GM21447 (cell line): ENCODE data around the gene GRAMD1C.
A peak's percentile ranks its signal among the peaks of the same experiment; 100 is the strongest.
"Not testable (repeated sequence)": the region's sequence is repeated elsewhere in the genome, so short reads cannot be mapped to it uniquely, and the experiment has no call there.

ENCODE experiments used
- ATAC-seq: cut with Tn5 transposase; IDR thresholded peaks from one replicate; pipeline ENCODE4 v1.9.1; 2021; ENCODE audit not compliant: unreplicated experiment

GRAMD1C gene

DNA sequence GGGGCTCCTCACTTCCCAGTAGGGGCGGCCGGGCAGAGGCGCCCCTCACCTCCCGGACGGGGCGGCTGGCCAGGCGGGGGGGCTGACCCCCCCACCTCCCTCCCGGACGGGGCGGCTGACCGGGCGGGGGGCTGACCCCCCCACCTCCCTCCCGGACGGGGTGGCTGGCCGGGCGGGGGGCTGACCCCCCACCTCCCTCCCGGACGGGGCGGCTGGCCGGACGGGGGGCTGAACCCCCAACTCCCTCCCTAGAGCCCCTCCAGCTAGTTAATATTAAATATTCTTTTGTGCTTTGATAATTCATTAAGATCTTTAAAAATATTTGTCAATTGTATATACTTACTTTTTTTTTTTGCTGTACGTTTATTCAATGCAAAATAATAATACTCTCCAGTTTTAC lies 11.3 kb downstream of the GRAMD1C start:
- not testable (repeated sequence) for ATAC-seq

DNA sequence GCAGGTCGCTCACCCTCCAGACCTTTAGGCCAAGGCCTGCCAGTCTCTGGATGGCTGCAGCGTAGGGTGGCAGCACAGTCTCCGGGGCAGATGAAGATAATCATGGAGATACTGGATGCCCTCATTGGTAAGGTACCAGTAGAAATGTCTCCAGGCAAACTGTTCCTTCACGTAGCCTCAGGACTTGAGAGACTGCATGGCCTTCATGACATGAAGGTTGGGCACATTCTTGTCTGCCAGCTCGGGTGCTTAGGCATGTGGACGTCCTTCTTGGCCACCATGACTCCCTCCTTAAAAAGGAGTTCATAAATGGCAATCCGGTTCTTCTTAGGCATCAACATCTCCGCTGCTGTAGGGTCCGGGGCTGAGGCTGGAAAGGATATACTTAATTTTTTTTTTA lies 11.8 kb downstream of the GRAMD1C start:
- not testable (repeated sequence) for ATAC-seq

DNA sequence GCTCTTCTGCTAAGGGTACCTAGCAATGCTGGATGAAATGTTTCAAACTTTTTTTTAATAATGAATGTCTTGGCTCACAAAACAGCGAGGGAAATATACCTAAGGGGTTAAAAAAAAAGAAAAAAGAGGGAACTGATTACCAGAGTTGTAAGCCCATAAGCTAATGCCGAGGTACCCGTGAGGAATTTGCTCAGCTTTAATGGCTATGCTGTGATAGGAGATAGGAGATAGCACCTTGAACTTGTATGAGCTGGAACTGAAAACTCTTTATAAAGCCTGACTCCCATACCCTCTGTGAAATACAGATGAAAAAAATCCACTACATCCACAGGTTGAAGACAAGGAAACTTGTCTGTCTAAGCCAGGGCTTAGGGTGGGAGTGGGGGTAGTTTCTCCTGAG lies 13.9 kb downstream of the GRAMD1C start:
- no peak for ATAC-seq

DNA sequence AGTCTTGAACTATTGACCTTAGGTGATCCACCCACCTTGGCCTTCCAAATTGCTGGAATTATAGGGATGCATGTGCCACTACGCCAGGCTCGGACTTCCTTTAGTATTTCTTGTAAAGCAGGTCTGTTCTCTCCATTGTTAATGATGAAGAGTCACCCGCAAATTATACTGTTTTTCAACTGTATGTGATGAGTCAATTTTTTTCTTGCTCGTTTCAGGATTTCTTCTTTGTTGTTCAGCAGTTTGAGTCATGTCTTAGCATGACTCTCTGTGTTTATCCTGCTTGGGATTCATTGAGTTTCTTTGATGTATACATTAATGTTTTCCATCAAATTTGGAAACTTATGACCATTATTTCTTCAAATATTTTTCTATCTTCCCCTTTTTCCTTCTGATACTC lies 28.9 kb downstream of the GRAMD1C start:
- ATAC-seq, result no peak

DNA sequence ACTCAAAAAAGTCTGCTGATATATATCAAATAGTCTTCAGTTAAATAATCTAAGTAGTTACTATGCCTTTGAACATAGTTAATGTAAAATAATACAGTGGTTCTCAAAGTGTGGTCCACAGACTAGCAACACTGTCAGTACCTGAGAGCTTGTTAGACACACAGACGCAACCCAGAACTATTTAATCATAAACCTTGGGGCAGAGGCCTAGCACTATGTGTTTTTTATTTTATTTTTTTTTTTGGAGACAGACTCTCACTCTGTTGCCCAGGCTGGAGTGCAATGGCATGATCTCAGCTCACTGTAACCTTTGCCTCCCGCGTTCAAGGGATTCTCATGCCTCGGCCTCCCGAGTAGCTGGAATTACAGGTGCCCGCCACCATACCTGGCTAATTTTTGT lies 34.7 kb downstream of the GRAMD1C start:
- no peak for ATAC-seq

DNA sequence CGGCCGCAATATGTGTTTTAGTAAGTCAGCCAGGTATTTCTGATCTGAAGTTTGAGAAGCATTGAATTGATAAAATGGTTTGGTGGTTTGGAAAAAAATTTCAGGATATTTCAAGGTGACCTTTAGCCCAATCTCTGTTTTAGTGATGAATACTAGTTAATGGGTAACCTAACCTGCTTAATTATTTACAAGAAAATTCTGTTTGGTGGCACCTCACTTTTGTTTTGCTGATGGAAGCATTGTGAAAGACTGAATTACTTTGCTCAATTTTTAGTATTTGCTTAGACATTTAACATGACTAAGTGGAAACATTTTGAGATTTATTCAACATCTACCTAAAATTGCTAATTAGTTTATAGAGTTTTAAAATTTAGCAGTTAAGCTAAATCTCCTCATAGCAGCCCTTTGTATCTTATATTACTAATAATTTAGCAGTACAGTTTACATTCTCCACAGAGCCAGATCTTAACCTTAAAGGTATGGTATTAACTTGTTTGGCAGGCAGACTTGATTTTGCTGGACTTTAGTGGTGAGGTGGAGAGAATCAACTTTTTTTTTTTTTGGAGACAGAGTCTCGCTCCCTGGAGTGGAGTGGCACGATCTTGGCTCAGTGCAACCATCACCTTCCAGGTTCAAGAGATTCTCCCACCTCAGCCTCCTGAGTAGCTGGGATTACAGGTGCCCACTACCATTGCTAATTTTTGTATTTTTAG lies 35.4 kb downstream of the GRAMD1C start:
- no peak for ATAC-seq

DNA sequence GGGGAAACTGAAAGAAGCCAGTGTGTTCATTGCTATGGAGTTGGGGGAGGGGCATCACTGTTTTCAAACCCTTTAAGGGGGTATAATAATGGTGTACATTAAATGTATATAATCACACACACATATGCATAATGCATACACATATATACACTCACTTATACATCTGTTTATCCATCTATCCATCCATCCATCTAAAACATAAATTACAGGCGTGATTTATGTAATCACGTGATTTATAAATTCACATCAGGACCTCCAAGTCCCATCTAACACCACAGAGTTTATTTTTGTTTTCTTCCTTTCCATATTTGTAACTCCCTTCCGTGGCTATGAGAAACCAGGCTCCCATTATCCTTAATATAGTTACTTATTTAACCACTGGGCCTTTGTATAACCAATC lies 39.8 kb downstream of the GRAMD1C start:
- no peak for ATAC-seq

DNA sequence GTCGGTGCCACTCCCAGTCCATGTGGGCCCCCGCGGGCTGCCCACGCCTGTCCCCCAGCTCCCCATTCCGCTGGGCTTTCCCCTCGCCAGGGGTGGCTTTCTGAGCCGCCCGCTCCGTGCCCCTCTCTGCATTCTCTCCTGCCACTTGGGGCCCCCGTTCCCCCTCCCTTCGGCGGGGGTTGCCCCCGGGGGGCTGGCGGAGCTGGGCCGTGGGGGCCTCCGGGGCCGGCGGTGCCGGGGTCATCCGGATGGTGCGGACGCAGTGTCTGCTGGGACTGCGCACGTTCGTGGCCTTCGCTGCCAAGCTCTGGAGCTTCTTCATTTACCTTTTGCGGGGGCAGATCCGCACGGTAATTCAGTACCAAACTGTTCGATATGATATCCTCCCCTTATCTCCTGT lies 46.5 kb downstream of the GRAMD1C start:
- no peak for ATAC-seq

DNA sequence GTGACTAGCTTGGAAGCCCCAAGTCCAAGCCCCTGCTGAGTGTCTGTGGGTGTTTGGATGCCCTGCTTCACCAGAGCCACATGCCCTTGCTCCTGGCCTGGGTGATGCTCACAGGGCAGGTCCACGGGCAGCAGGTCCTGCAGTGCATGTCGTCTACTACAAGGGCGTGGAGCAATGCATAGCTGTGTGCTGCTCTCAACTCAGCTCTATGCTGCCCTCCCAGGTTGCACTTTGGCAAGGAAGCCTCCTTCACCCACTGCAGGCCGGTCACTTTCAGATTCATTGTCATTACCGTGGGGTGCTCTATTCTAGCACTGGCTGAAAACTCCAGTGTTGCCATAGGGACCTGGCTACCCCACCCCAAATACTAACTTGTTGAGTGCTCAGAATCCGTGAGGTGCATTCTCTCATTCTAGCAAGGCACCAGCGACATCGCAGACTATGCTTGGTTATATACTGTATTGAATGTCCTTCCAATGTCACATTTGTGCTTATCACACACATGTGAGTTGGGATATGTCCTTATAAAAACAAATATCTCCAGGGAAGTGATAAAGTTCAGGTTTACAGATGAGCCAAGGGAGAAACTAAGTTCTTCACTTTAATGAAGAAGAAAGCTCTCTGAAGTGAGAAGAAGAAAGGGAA lies 51.8 kb downstream of the GRAMD1C start:
- ATAC-seq, result no peak

DNA sequence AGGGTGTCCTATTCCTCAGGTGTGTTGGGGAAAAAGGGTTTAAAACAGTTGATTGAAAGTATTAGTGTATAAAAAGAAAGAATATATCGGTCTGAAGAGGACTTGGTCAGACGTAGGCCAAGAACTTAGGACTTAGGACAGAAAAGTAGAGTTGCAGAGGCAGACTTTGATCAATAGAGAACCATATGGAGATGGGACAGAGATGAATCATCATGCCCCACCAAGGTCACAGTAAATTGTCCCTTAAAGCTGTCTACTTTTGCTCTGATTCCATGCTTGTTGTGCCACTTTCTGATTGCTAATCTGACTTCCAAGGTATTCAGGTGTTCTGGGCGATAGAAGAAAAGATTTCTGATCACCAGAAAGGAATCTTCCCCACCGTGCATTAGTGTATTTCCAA lies 56.3 kb downstream of the GRAMD1C start:
- no peak for ATAC-seq

DNA sequence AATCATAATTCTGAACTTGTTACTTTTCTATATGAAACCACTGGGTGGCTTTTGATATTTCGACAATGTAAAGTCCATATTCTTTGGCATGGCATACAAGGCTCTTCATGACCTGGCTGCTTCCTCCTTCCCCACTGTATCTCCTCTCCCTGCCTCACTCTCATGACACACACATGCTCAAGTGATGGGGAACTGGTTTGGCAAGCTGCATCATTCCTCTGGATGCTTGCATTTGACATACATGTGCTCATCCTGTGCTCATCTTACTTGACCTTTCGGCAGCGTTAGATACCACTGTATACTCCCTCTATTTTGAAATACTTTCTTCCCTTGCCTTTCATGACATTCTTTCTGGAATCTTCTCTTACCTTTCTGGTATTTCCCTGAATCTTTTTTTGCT lies 57.4 kb downstream of the GRAMD1C start:
- ATAC-seq, result no peak

DNA sequence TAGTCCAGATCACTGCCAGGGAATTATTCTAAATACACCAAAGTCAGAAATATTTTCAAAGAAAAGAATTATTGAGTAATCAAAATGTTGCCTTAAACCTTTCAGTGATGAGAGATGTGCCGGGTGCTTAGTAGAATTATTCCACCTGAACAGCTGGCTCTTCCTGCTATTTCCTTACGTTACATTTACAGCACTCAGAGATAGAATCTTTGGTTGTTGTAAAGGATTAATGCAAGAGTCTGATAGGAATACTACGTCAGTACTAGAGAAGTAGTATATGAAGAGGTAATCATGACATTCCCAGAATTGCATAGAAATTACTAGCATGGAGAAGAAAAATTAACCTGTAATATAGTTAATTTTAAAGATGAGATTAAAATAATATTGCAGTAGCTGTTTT lies 58.3 kb downstream of the GRAMD1C start:
- ATAC-seq, result no peak

DNA sequence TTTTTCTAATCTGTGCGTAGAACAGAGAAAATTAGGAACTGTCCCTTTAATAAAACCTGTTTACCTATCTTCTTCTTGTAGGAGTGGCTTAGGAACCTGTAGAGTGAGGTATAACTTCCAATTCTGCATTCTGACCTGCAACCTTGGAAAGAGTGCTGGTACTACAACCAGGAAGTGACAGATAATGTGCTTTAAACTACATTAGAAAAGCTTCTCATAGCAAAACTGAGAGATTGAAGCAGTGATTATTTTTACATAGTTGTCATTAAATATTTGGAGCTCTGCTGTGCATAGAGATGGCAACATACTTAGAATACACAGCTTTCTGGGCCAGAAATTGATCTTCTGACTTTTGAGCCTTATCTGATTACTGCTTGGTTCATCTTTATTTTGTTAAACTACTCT lies 58.8 kb downstream of the GRAMD1C start:
- no peak for ATAC-seq

DNA sequence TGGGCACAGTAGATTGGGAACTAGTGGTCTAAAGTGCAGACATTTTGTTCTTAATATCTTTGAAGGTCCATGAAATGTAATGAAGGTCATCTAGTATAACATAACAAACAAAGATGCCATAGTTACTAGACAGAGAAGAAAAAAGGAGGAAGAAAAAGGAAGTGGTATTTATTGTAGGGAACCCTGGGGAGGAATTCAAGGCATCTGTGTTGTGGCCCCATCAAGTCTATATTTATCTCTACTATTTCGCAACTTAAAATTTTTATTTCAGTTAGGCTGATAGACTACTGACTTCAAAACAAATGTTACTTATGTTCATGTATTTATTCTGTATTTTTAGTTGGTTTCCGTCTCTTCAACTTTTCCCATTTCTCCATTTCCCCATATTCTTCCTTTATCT lies 60.3 kb downstream of the GRAMD1C start:
- ATAC-seq, result no peak

DNA sequence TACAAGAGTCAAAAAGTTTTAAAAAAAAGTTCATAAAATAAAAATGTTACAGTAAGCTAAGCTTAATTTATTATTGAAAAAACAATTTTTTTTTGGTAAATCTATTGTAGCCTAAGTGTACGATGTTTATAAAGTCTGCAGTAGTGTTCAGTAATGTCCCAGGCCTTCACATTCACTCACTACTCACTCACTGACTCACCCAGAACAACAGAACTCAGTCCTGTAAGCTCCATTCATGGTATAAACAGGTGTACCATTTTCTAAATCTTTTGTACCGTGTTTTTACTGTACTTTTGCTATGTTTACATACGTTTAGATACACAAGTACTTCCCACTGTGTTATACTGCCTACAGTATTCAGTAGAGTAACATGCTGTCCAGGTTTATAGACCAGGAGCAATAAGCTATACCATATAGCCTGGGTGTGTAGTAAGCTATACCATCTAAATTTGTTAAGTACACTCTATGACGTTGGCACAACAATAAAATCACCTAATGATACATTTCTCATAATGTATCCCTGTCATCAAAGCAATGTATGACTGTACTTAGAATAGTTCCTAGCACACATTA lies 68.1 kb downstream of the GRAMD1C start:
- no peak for ATAC-seq

DNA sequence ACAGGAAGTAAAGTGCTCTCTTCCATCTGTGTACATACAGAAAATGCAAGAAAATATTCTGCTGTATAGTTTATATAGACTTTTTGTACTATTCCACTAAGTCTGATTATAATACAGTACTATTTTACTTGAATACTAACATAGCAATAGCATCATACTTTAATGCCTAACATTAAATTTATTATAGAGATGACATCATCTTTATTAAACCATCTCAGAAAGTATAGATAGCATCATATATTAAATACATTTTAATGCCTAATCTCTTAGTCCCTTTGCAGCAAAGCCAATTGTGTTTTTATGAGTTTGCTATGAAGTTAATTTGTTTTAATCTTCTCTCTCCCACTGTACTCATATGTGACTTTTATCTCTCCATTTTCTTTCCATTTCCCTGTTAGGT lies 69.5 kb downstream of the GRAMD1C start:
- ATAC-seq, result no peak

DNA sequence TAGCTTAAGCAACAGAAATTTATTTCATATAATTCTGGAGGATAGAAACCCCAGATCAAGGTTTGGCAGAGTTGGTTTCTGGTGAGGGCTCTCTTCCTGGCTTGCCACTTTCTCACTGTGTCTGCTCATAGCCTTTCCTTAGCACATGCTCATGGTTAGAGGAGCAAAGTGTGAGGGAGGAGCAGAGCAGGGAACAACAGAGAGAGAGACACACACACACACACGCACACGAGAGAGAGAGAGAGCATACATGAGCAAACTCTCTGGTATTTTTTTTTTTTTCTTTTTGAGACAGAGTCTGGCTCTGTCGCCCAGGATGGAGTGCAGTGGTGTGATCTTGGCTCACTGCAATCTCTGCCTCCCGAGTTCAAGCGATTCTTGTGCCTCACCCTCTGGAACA lies 72.4 kb downstream of the GRAMD1C start:
- ATAC-seq, result no peak

DNA sequence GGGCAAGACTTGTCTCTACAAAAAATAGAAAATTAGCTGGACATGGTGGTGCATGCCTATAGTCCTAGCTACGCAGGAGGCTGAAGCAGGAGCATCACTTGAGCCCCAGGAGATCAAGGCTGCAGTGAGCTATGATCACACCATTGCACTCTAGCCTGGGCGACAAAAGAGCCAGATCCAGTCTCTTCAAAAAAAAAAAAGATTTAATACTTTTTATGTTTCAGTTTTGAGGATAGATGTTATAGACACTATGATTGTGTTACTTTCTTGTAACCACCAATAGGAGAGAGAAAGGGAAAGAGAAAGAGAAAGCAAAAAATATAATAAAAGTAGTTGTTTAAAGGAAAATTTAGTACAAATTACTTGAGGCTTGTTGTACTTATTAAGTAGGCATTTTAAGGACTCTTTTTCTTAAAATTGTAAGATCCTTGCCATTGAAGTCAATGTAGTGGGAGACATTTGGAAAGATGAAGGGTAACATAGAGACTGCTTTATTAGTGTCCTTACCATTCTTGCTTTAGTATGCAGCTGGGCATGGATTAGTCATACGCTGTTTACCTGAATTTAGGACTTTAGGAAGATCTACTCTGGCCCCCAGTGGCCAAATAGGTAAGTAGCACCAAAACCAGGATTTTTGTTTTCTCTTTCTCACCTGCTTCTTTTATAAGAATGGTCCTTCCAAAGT lies 74.1 kb downstream of the GRAMD1C start:
- peak; percentile 98 for ATAC-seq

DNA sequence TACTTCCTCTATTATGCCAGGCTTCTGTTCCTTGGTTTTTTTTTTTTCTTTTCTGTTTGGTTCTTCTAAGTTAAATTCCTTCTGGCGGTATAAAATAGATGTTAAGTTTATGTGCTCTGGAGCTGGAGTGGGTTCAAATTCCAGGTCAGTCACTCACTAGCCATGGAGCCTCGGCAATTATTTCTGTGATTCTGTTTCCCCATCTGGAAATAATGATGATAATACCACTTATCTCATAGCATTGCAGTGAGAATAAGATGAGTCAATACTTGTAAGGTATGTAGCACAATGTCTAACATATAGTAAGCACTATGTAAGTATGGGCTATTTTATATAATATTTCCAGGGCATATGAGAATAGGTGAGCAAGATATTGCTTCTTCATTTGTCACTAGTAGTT lies 76.1 kb downstream of the GRAMD1C start:
- ATAC-seq, result no peak

DNA sequence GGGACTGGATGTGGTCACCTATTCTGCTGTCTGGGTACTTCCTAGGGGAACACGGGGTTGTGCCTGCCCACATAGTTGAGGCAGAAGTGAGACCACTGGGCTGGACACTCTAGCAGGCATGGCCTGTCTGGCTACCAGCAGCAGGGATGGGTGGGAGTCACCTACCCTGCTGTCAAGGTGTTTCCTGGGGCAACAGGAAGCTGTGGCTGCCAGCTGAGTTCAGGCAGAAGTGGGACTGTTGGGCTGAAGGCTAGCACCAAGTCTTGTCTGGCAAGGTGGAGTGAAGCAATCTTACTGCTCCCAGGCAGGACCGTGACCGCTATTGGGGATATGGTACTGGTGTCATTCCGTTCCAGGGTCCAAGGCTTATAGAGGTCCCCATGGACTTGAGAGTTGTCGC lies 89.0 kb downstream of the GRAMD1C start:
- no peak for ATAC-seq

DNA sequence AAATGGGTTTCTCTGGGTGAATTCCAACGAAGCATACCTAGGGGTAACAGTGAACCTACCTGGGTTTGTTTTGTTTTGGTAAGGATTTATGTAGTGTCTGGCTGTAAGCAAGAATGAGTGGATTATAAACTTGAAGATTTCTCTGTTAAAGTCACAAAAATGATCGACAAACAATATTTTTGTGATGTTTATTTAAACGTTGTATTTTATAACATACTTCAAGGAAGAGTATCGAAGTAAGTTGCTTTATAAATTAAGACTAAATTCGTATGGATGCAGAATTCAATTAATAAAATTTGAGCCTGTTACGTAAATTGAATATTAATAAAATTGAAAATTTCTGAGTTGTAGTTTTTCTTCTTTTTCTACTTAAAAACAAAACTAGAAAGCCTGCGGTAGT lies 108.2 kb downstream of the GRAMD1C start:
- no peak for ATAC-seq

DNA sequence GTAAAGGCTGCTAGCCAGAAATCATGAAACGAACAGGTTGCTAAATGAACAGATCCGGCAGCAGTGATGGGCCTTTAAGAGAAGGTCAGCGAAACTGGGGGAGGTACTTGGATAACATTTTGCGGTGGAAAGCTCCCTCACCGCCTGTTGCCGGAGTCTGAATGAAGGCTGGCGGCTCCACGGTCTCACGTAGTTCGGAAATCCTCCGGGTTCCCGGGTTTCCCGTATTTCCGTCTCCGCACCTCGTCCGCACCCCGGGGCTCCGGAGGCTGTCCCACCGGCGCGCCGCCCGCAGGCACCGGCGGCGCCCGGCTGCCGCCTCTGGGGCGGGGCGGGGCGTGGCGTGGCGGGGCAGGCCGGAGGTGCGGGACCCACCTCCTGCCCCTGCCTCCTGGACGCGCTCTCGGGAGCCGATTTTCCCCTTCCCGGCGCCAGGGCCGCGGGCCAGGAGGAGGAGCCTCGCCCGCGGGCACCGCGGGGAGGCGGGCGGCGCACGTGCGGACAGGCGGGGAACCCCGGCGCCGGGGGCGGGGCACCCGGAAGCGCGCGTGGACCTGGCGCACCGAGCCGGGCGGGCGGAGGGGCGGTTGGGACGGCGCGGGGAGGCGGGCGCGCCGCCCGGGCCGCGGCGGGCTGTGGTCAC lies 108.9 kb downstream of the GRAMD1C start, which contains the start of gene ZDHHC23:
TSS of gene ZDHHC23 (plus strand) at position 642 of the 643 bp plus-strand sequence. CDS start 790 bp downstream, outside the sequence.
- ATAC-seq, result peak; percentile 68
